AG04450 (cell line): ENCODE measurements around the gene FRMD4A. TPM values are rescaled to one million over a fixed set of nuclear protein-coding genes. Genes with fewer than 3 reads are reported as not detected.

Source experiments
- CTCF ChIA-PET: fragments of 300-600, 350-600 bp; formaldehyde crosslinking; extraction: SDS; loops from one replicate; lab custom pipeline; 2022; ENCODE audit warnings: antibody characterized with exemption, inconsistent platforms; lab: Charles Lee
- POLR2A ChIA-PET: fragments of 350-600 bp; formaldehyde crosslinking; extraction: SDS; loops from one replicate; lab custom pipeline; 2021; ENCODE audit warnings: antibody characterized with exemption, inconsistent platforms; lab: Yijun Ruan, JAX
- DNase-seq: peaks from one replicate; pipeline ENCODE4 v3.0.0-alpha.2; 2011; ENCODE audit warnings: low read depth, low spot score
- H3K27ac ChIP-seq: one replicate; pipeline ENCODE4 v1.5.1; 2012; ENCODE audit warnings: low read depth, low read length, control low read depth
- H3K27me3 ChIP-seq: one replicate; pipeline ENCODE4 v1.6.0; 2012; ENCODE audit warnings: low read length; ENCODE audit not compliant: control insufficient read depth, insufficient read depth
- H3K4me3 ChIP-seq: 2 replicates; pipeline ENCODE4 v1.5.1; 2011; ENCODE audit warnings: mild to moderate bottlenecking, low read depth, low read length, control low read depth
- H3K9me3 ChIP-seq: 2 replicates; pipeline ENCODE4 v1.5.1; 2012; ENCODE audit warnings: low read length; ENCODE audit not compliant: control insufficient read depth, insufficient read depth
- polyA plus RNA-seq: library from polyadenylated mRNA; depleted of rRNA; stranded (reverse); fragments of >200 nt; gene quantifications from 2 replicates; pipeline ENCODE4 v1.2.3, GENCODE V29; 2011
- TF ChIP-seq, protein P1 (sequence below): IDR thresholded peaks from 2 replicates; pipeline ENCODE4 v1.5.1; 2011; ENCODE audit warnings: low read depth, low read length, control low read depth, inconsistent platforms

FRMD4A gene
- polyA plus RNA-seq, 1 experiment = 45.7 TPM

DNA sequence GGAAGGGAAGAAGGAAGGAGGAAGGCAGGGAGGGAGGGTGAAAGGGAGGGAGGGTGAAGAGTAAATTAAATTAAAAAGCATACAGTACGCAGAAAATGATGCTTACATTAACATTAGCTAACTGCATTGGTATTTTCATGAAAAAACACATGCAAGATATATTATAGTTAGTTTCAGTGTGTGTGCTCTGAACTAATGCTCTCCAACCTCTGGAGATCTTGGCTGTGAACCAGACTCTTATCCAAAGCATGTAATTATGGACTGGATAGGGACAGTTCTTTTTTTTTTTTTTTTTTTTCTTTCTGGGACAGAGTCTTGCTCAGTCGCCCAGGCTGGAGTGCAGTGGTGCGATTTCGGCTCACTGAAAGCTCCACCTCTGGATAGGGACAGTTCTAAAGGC, 357.0 kb downstream of the FRMD4A start:
- TF ChIP-seq, protein P1, sequence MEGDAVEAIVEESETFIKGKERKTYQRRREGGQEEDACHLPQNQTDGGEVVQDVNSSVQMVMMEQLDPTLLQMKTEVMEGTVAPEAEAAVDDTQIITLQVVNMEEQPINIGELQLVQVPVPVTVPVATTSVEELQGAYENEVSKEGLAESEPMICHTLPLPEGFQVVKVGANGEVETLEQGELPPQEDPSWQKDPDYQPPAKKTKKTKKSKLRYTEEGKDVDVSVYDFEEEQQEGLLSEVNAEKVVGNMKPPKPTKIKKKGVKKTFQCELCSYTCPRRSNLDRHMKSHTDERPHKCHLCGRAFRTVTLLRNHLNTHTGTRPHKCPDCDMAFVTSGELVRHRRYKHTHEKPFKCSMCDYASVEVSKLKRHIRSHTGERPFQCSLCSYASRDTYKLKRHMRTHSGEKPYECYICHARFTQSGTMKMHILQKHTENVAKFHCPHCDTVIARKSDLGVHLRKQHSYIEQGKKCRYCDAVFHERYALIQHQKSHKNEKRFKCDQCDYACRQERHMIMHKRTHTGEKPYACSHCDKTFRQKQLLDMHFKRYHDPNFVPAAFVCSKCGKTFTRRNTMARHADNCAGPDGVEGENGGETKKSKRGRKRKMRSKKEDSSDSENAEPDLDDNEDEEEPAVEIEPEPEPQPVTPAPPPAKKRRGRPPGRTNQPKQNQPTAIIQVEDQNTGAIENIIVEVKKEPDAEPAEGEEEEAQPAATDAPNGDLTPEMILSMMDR = no peak
- Histone ChIP-seq H3K27ac (no peak overlapping the region), H3K4me3 (no peak overlapping the region), H3K9me3 (no peaks in the 10 kb centered on the region; the same call in 1 of the 2 replicates), H3K27me3 (no peaks in the 10 kb centered on the region)
- ChIA-PET POLR2A (interaction anchor here (0.6 to 1.2 kb wide), 4 partner anchors 12 to 50 kb away, joined by 3 to 5 read pairs (median 4); no protein-coding TSS in a partner anchor), CTCF (interaction anchor here (1.0 kb wide), 1 partner anchor 187 kb away, joined by 4 read pairs; no protein-coding TSS in a partner anchor)
- no peak for DNase-seq

DNA sequence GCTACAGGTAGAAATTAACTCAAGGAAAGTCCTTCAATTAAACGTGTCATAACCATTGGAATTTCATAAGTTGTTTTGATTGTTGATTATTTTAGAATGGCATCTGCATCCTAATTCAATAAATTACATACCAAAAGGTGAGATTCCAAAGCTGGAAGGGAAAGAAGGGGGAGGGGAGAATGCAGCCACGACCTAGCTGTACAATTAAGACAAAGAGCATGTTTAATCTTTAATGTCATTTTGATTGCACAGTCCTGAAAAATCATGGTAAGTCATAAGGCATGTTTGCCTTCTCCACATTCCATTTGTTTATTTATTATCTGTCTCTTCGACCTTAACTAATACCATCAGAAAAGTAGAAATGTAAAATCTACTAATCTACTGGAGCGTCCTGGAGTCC, 358.1 kb downstream of the FRMD4A start:
- Histone ChIP-seq H3K27ac (no peak overlapping the region), H3K27me3 (no peaks in the 10 kb centered on the region), H3K9me3 (no peaks in the 10 kb centered on the region; the same call in 1 of the 2 replicates), H3K4me3 (no peak overlapping the region)
- TF ChIP-seq, protein P1 = no peak
- no peak for DNase-seq
- CTCF ChIA-PET = interaction anchor here (1.3 kb wide), 1 partner anchor 11 kb away, joined by 3 read pairs; no protein-coding TSS in a partner anchor
- POLR2A ChIA-PET = interaction anchor here (0.7 kb wide), 1 partner anchor 10 kb away, joined by 3 read pairs; no protein-coding TSS in a partner anchor

DNA sequence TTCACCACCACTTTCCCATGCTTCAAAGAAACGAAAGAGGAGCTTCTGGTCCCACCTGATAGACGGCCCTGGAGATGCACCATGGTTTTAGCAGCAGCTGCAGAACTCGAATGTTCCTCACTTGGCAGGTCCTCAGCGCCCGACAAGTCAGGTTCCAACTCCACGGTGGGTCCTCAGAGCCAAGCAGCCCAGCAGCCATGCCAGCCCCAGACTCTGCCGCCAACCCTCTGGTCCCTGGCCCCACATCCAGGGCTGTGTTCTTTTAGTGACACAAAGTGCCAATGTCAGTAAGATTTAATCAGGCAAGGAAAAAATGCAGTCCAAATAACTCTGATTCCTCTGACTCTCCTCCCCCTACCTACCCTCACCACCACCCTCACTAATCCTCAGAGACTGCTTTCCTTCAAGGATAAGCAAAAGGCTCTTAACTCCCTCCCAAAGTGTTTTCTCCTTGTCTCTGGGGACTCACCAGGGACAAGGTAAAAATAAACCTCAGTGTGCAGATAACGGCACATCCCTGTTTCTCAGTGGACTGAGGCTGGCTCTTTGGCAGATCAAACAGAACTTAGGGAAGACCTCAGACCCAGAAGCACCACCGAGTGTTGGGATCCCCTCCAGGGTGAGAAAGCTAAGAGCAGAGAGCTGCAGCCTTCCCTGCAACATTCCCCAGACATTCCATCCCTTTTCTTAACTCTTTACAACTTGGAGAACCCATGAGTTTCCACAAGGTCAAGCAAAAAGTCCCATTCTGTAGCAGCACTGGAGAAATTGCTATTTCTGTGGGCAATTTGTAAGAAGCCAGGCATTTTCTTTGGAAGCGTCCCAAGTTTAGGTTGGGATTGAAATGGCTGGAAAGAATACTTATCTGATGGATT, 358.9 kb downstream of the FRMD4A start:
- Histone ChIP-seq H3K4me3 (no peak overlapping the region), H3K27ac (no peak overlapping the region), H3K9me3 (no peaks in the 10 kb centered on the region; the same call in 1 of the 2 replicates), H3K27me3 (no peaks in the 10 kb centered on the region)
- ChIA-PET CTCF (interaction anchor here (1.3 kb wide), 1 partner anchor 10 kb away, joined by 3 read pairs; no protein-coding TSS in a partner anchor), POLR2A (interaction anchor here (0.8 kb wide), 1 partner anchor 11 kb away, joined by 3 read pairs; no protein-coding TSS in a partner anchor)
- DNase-seq = no peak
- TF ChIP-seq, protein P1 = no peak

DNA sequence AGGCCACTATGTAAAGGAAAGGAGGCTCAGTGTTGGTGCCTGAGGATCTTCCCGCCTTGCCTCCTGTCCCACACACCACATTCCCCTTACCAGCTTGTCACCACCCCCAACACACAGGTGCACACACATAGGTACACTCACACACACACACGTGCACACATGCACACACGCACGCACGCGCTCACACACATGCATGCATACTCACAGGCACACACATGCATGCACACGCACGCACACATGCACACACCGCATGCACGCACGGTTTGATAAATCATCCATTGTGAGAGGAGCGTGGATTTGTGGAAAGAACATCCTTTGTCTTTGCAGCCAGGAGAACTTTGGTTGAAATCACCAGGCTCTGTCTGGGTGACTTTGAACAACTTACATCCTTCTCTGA, 359.8 kb downstream of the FRMD4A start:
- POLR2A ChIA-PET = no interaction called here
- CTCF ChIA-PET = no interaction called here
- no peaks in the 10 kb centered on the region; the same call in 1 of the 2 replicates for H3K9me3 ChIP-seq
- TF ChIP-seq, protein P1 = no peak
- no peak overlapping the region for H3K4me3 ChIP-seq
- no peaks in the 10 kb centered on the region for H3K27me3 ChIP-seq
- H3K27ac ChIP-seq = no peak overlapping the region
- DNase-seq = no peak
